HG03558 (cell line): ENCODE results near the gene MFSD12.
"Not testable (repeated sequence)": the region's sequence is repeated elsewhere in the genome, so short reads cannot be mapped to it uniquely, and the experiment has no call there.

ENCODE experiments used
- ATAC-seq: cut with Tn5 transposase; IDR thresholded peaks from one replicate; pipeline ENCODE4 v1.9.1; 2021; ENCODE audit warnings: moderate number of reproducible peaks; ENCODE audit not compliant: unreplicated experiment; ENCODE audit errors: extremely low read depth

The MFSD12 gene

GRCh38 chr19:3538965-3539755, 18.2 kb downstream of the MFSD12 start, which contains the start of gene TEKTIP1:
Gene TEKTIP1, plus strand, starts transcription at chr19:3539174. Its CDS starts 4 bp downstream, at chr19:3539178.
- no peak for ATAC-seq

GRCh38 chr19:3538258-3538929, 19.0 kb downstream of the MFSD12 start:
- no peak for ATAC-seq

- no peak for ATAC-seq
These were observed 19.7 kb downstream of the MFSD12 start for GRCh38 chr19:3537438-3538240.

GRCh38 chr19:3537101-3537437, 20.3 kb downstream of the MFSD12 start:
- no peak for ATAC-seq

GRCh38 chr19:3536429-3537100, 20.8 kb downstream of the MFSD12 start:
- ATAC-seq = no peak

GRCh38 chr19:3535981-3536380, 21.4 kb downstream of the MFSD12 start:
- ATAC-seq = no peak

GRCh38 chr19:3535563-3535965, 21.8 kb downstream of the MFSD12 start:
- no peak for ATAC-seq

GRCh38 chr19:3535235-3535535, 22.2 kb downstream of the MFSD12 start:
- no peak for ATAC-seq

GRCh38 chr19:3534375-3535234, 22.8 kb downstream of the MFSD12 start:
- no peak for ATAC-seq

- ATAC-seq = no peak
These were observed 23.7 kb downstream of the MFSD12 start for GRCh38 chr19:3533563-3534216.

GRCh38 chr19:3533033-3533432, 24.4 kb downstream of the MFSD12 start:
- ATAC-seq = no peak

GRCh38 chr19:3532154-3532786, 25.1 kb downstream of the MFSD12 start:
- ATAC-seq = no peak

GRCh38 chr19:3531716-3532115, 25.7 kb downstream of the MFSD12 start:
- ATAC-seq = no peak

GRCh38 chr19:3530389-3530788, 27.0 kb downstream of the MFSD12 start:
- no peak for ATAC-seq

GRCh38 chr19:3529299-3529698, 28.1 kb downstream of the MFSD12 start:
- not testable (repeated sequence) for ATAC-seq

GRCh38 chr19:3528539-3529211, 28.7 kb downstream of the MFSD12 start:
- no peak for ATAC-seq

- ATAC-seq = no peak
These were observed 29.3 kb downstream of the MFSD12 start for GRCh38 chr19:3528080-3528479.

GRCh38 chr19:3527238-3527910, 30.0 kb downstream of the MFSD12 start:
- ATAC-seq = no peak
